ENCODE data around the gene TAX1BP1. TPM values are rescaled to one million over a fixed set of nuclear protein-coding genes. Genes with fewer than 3 reads are reported as not detected.

The TAX1BP1 gene
- total RNA-seq, 1 experiment from 2014 or later = 69.9 TPM

- DNase-seq (ENCODE audit: low spot score) = no peak
- POLR2A ChIA-PET = no interaction called here
- H3K27me3 Mint-ChIP-seq (ENCODE audit: low read depth) = no peaks in the 10 kb centered on the region
- H3K4me1 Mint-ChIP-seq = peaks cover 37% of the 10 kb centered on the region
- no peaks in the 10 kb centered on the region for H3K36me3 Mint-ChIP-seq
- no peaks in the 10 kb centered on the region for H3K9me3 Mint-ChIP-seq
- peak overlapping the region; percentile 78; the same call in 1 of the 2 replicates for H3K27ac Mint-ChIP-seq
- ATAC-seq = no peak
- no peak for TF ChIP-seq TCF7 (CRISPR knock-in tag; IDR thresholded peaks at IDR 0.05; ENCODE audit: low read depth)
- no peak overlapping the region for H3K4me3 Mint-ChIP-seq
- CTCF ChIA-PET = interaction anchor here (1.1 kb wide), 1 partner anchor 13 kb away, joined by 4 read pairs; no protein-coding TSS in a partner anchor
Measured at GRCh38 chr7:27875061-27875460, 135.1 kb downstream of the TAX1BP1 start.

DNA sequence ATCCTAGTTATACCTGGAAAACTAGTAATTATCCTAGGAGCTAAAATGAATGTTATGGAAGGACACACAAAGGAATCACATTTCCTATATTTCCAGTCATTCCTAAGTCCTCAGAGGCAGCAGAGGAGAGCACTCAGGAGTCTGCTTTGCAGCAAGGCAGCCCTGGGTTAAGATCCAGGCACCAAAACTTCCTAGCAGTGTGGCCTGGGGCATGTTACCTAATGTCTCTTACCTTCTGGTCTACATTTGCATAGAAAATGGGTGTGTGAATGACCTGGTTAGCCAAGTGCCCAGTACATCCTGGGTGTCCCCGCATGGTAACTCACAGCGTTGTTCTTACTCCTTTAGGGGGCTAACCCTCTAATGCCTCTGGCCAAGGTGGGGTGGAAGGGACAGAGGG lies 135.9 kb downstream of the TAX1BP1 start:
- Mint-ChIP-seq H3K9me3 (no peaks in the 10 kb centered on the region), H3K36me3 (no peaks in the 10 kb centered on the region), H3K4me1 (peaks cover 34% of the 10 kb centered on the region), H3K27me3 (ENCODE audit: low read depth) (no peaks in the 10 kb centered on the region), H3K4me3 (no peak overlapping the region), H3K27ac (no peak overlapping the region)
- TF ChIP-seq GTF2I (CRISPR knock-in tag; conservative IDR thresholded peaks at IDR 0.05) (no peak), USF1 (CRISPR knock-in tag; IDR thresholded peaks at IDR 0.05) (no peak), ZNF281 (CRISPR knock-in tag; IDR thresholded peaks at IDR 0.05) (no peak), NFE2L1 (CRISPR knock-in tag; IDR thresholded peaks at IDR 0.05) (no peak), TEAD4 (CRISPR knock-in tag; IDR thresholded peaks at IDR 0.05) (no peak), FOXP1 (CRISPR knock-in tag; IDR thresholded peaks at IDR 0.05; ENCODE audit: borderline replicate concordance) (no peak)
- TF ChIP-seq, protein P1, sequence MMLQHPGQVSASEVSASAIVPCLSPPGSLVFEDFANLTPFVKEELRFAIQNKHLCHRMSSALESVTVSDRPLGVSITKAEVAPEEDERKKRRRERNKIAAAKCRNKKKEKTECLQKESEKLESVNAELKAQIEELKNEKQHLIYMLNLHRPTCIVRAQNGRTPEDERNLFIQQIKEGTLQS (CRISPR knock-in tag; conservative IDR thresholded peaks at IDR 0.05) = no peak
- TF ChIP-seq, protein P2, sequence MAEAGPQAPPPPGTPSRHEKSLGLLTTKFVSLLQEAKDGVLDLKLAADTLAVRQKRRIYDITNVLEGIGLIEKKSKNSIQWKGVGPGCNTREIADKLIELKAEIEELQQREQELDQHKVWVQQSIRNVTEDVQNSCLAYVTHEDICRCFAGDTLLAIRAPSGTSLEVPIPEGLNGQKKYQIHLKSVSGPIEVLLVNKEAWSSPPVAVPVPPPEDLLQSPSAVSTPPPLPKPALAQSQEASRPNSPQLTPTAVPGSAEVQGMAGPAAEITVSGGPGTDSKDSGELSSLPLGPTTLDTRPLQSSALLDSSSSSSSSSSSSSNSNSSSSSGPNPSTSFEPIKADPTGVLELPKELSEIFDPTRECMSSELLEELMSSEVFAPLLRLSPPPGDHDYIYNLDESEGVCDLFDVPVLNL (CRISPR knock-in tag; IDR thresholded peaks at IDR 0.05; ENCODE audit: borderline replicate concordance, low read depth) = no peak
- TF ChIP-seq, protein P3, sequence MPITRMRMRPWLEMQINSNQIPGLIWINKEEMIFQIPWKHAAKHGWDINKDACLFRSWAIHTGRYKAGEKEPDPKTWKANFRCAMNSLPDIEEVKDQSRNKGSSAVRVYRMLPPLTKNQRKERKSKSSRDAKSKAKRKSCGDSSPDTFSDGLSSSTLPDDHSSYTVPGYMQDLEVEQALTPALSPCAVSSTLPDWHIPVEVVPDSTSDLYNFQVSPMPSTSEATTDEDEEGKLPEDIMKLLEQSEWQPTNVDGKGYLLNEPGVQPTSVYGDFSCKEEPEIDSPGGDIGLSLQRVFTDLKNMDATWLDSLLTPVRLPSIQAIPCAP (CRISPR knock-in tag; IDR thresholded peaks at IDR 0.05) = no peak
- CTCF ChIA-PET = no interaction called here
- POLR2A ChIA-PET = no interaction called here
- DNase-seq (ENCODE audit: low spot score) (no peak), ATAC-seq (no peak)

DNA sequence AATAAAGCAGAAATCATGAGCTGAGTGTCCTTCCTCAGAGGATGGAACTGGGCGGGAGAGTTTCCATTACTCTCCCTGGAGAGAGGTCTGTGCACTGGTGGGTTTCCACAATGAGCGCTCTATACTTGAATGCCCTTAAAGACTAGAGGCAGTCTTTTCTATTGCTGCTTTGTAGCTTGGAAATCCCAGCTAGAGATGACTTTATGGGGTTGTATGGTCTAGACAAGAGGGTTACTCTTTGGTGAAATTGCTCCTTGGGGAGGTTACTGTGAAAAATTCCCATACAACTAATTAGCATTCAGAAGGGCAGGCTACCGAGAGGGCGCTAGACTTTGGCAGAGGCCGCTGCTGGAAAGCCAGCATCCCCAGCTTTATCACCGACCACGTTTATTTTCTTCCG lies 136.8 kb downstream of the TAX1BP1 start:
- peaks cover 31% of the 10 kb centered on the region for H3K4me1 Mint-ChIP-seq
- no peaks in the 10 kb centered on the region for H3K27me3 Mint-ChIP-seq (ENCODE audit: low read depth)
- ChIA-PET POLR2A (no interaction called here), CTCF (interaction anchor here (1.0 kb wide), 1 partner anchor 217 kb away, joined by 3 read pairs; no protein-coding TSS in a partner anchor)
- no peak overlapping the region for H3K4me3 Mint-ChIP-seq
- DNase-seq (ENCODE audit: low spot score) (no peak), ATAC-seq (no peak)
- peak overlapping the region; percentile 41; the same call in 1 of the 2 replicates for H3K27ac Mint-ChIP-seq
- no peaks in the 10 kb centered on the region for H3K9me3 Mint-ChIP-seq
- H3K36me3 Mint-ChIP-seq = no peaks in the 10 kb centered on the region
- TF ChIP-seq ZNF232 (CRISPR knock-in tag; IDR thresholded peaks at IDR 0.05) = no peak
- TF ChIP-seq, protein P1 (CRISPR knock-in tag; conservative IDR thresholded peaks at IDR 0.05) = no peak
- no peak for TF ChIP-seq CDX4 (CRISPR knock-in tag; IDR thresholded peaks at IDR 0.05; ENCODE audit: borderline replicate concordance)
- no peak for TF ChIP-seq CREM (CRISPR knock-in tag; IDR thresholded peaks at IDR 0.05)
- no peak for TF ChIP-seq ZNF263 (CRISPR knock-in tag; IDR thresholded peaks at IDR 0.05; ENCODE audit: low read depth)
- no peak for TF ChIP-seq ZNF532 (CRISPR knock-in tag; IDR thresholded peaks at IDR 0.05; ENCODE audit: borderline replicate concordance)
